Activated CD4-positive, alpha-beta memory T cell treated with anti-CD3 and anti-CD28 coated beads for 36 hours (primary cell): ENCODE data around the gene RAC3. TPM values are rescaled to one million over a fixed set of nuclear protein-coding genes. Genes with fewer than 3 reads are reported as not detected.

ENCODE experiments used
- CTCF ChIA-PET: fragments of 350-600 bp; sonication (Branson Sonifier 250); formaldehyde crosslinking; loops from one replicate; lab custom pipeline; 2021; ENCODE audit warnings: antibody characterized with exemption, inconsistent platforms; lab: Charles Lee
- POLR2A ChIA-PET: fragments of 350-600 bp; sonication (Branson Sonifier 250); formaldehyde crosslinking; loops from one replicate; lab custom pipeline; 2021; ENCODE audit warnings: antibody characterized with exemption; lab: Charles Lee
- DNase-seq: peaks from one replicate; pipeline ENCODE4 v3.0.0-alpha.2; 2020
- H3K27ac Mint-ChIP-seq: one replicate; pipeline ENCODE4 v1.8.0; 2021; ENCODE audit warnings: mixed read lengths
- H3K27me3 Mint-ChIP-seq: one replicate; pipeline ENCODE4 v1.8.0; 2021; ENCODE audit warnings: mixed read lengths
- H3K36me3 Mint-ChIP-seq: one replicate; pipeline ENCODE4 v1.8.0; 2021; ENCODE audit warnings: mixed read lengths
- H3K4me1 Mint-ChIP-seq: one replicate; pipeline ENCODE4 v1.8.0; 2021; ENCODE audit warnings: low read depth, mixed read lengths
- H3K4me3 Mint-ChIP-seq: one replicate; pipeline ENCODE4 v1.8.0; 2021; ENCODE audit warnings: mild to moderate bottlenecking, mixed read lengths
- H3K9me3 Mint-ChIP-seq: one replicate; pipeline ENCODE4 v1.8.0; 2021; ENCODE audit warnings: mixed read lengths
- intact Hi-C: fragments of 100-400 bp; cut with micrococcal nuclease; formaldehyde crosslinking; loops from one replicate; pipeline ENCODE4 v1.15.1; 2023
- total RNA-seq, 2 experiments: library from RNA; stranded (reverse); gene quantifications; one replicate each; pipeline ENCODE4 v1.2.3, GENCODE V29; 2021

The RAC3 gene
- total RNA-seq, 2 experiments from 2014 or later = 6.3 to 8.1 TPM

DNA sequence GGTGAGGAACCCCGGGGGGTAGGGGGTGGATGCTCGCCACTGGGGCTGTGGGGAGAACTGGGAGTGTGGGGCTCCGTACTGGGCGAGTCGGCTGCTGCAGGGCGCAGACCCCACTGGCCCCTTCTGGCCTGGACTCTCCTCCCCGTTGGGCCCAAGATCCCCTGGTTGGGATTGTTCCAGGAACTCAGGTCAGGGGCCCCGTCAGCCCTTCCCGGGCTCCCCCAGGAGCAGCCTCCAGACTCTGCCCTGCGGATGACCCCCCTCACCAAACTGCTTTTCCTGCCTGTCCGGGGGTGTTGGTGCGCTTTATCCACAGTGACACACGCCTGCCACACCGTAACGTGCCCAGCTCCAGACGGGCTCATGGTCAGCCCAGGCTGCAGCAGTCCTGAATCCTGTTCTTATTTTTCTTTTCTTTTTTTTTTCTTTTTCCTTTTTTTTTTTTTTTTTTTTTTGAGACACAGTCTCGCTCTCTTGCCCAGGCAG lies 29.9 kb upstream of the RAC3 start:
- POLR2A ChIA-PET = no interaction called here

DNA sequence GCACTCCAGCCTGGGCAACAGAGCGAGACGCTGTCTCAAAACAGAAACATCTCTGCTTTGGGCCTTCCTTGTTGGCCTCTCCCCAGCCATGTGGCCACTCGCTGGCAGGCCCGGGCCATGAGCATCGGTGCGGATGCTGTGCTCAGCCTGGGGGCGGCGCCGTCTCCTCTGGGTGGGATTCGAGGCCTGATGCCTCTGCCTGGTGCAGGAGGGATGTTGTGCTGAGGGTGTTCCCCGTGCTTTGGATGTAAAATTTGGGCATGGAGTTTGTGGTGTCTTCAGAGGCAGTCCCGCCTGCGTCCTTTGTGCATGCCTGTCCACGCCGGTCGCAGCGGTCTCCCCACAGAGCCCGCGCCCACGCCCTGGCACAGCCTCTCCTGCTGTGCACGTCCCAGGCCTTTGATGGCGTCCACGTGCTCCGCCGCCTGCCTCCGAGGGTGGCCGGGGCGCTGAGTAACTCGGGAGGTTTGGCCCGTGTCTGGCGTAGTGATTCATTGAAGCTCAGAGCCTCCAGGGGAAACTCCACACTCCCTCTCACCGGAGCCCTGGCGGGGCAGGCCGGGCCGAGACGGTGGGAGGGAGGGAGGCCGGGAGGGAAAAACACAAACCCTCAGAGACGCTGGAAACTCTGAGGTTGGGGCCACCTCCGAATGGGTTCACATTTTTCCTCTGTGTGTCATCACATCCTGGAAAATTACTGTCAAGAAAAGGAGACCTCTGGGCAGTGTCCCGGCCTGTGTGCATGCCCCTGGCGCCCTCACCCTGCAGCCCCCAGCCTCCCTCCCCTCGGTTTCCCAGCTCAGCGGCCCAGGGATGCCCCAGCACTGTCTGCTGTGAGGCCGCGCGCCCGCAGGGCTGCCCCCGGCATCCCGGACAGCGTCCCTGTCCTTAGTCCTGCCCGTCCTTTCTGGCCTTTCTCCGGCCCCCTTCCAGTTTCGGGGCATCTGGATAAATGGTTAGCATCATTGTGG lies 27.8 kb upstream of the RAC3 start:
- Mint-ChIP-seq H3K4me3 (no peak overlapping the region), H3K36me3 (no peaks in the 10 kb centered on the region), H3K4me1 (peaks cover 5% of the 10 kb centered on the region), H3K27ac (peak overlapping the region; percentile 23), H3K9me3 (no peaks in the 10 kb centered on the region), H3K27me3 (no peaks in the 10 kb centered on the region)
- CTCF ChIA-PET = interaction anchor here (1.3 to 3.4 kb wide), 2 partner anchors 16 to 44 kb away, joined by 3 to 17 read pairs; no protein-coding TSS in a partner anchor
- DNase-seq = peak; percentile 76
- POLR2A ChIA-PET = interaction anchor here (0.8 kb wide), 1 partner anchor 17 kb away, joined by 3 read pairs; no protein-coding TSS in a partner anchor
- intact Hi-C loops = no loop called here

More for the DNA sequence above, 29.9 kb upstream of the RAC3 start:
- no peaks in the 10 kb centered on the region for H3K9me3 Mint-ChIP-seq
- no peak for DNase-seq
- CTCF ChIA-PET = interaction anchor here (3.4 kb wide), 1 partner anchor 42 kb away, joined by 17 read pairs; no protein-coding TSS in a partner anchor
- no peak overlapping the region for H3K4me3 Mint-ChIP-seq
- intact Hi-C loops = no loop called here
- H3K4me1 Mint-ChIP-seq = peaks cover 5% of the 10 kb centered on the region
- no peak overlapping the region for H3K27ac Mint-ChIP-seq
- H3K27me3 Mint-ChIP-seq = no peaks in the 10 kb centered on the region
- H3K36me3 Mint-ChIP-seq = no peaks in the 10 kb centered on the region

DNA sequence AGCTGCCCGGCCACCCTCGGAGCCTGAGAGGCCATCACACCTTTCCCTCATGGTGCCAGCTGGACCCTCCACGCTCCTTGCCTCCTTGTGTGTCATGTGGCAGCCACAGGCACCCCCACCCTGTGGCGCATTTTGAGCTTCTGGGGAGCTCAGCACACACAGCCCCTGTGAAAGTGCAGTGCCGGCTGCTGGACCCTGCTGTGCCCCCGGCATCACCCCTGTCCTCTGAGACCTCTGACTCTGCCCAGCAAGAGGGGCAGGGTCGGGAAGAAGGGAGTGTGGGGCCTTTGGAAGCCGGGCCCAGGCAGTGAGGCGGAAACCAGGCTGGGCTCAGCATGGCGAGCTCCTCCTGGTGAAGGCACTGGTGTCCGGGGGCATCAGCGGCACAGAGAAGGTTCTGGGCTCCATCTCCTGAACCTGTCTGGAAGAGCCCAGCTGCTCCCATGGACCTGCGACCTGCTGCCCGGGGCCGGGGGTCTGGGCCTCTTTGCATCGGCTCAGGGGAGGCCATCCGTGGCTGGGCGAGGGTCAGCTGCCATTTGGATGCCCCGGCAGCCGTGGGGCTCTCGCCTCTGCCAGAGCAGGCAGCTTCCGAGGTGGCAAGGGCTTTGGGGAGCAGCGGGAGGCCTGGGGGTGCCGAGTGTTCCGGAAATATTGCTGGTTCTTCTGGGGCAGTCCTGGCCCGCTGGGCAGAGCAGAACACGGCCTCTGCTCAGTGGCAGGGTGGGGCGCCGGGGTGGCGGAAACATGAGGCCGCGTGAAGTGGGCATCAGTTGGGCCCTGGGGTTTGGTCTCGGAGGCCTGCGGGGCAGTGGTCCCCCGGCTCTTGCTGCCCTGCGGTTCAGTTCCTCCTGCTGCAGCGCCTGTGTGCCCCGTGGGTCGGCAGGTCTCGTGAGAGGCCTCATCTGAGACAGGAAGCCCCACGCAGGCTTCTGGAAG lies 26.7 kb upstream of the RAC3 start:
- H3K9me3 Mint-ChIP-seq = no peaks in the 10 kb centered on the region
- intact Hi-C loops = no loop called here
- no peaks in the 10 kb centered on the region for H3K27me3 Mint-ChIP-seq
- CTCF ChIA-PET = interaction anchor here (1.3 to 3.4 kb wide), 2 partner anchors 15 to 45 kb away, joined by 3 to 17 read pairs; no protein-coding TSS in a partner anchor
- H3K27ac Mint-ChIP-seq = no peak overlapping the region
- no peak overlapping the region for H3K4me3 Mint-ChIP-seq
- no peaks in the 10 kb centered on the region for H3K36me3 Mint-ChIP-seq
- POLR2A ChIA-PET = interaction anchor here (0.8 kb wide), 1 partner anchor 16 kb away, joined by 3 read pairs; no protein-coding TSS in a partner anchor
- H3K4me1 Mint-ChIP-seq = peaks cover 5% of the 10 kb centered on the region
- DNase-seq = no peak

DNA sequence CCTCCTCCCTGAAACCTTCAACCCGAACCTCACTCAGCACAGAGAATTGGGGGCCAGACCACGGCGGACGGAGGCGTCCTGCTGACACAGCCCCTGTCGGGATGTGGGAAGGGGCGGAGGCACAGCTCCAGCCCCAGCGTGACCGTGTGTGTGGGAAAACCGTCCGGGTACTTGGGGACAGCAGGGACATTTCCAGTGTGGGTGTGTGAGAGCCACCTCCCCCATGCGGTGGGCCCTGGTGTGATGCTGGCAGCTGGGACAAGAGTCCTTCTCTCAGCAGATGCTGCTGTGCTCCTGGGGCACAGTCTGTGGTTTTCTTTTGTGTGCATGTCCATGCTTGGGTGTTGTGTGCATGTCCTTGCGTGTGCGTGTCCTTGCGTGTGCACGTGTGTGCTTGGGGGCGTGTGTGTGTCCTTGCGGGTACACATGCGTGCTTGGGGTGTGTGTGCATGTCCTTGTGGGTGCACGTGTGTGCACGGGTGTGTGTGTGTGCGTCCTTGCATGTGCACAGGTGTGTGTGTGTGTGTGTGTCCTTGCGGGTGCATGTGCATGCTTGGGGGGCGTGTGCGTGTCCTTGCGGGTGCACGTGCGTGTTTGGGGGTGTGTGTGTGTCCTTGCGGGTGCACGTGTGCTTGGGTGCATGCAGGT lies 25.7 kb upstream of the RAC3 start:
- no peaks in the 10 kb centered on the region for H3K9me3 Mint-ChIP-seq
- no peak for DNase-seq
- H3K27ac Mint-ChIP-seq = no peak overlapping the region
- intact Hi-C loops = no loop called here
- ChIA-PET CTCF (no interaction called here), POLR2A (interaction anchor here (0.6 kb wide), 1 partner anchor 122 kb away, joined by 4 read pairs; no protein-coding TSS in a partner anchor)
- H3K36me3 Mint-ChIP-seq = no peaks in the 10 kb centered on the region
- peaks cover 5% of the 10 kb centered on the region for H3K4me1 Mint-ChIP-seq
- no peak overlapping the region for H3K4me3 Mint-ChIP-seq
- H3K27me3 Mint-ChIP-seq = no peaks in the 10 kb centered on the region

DNA sequence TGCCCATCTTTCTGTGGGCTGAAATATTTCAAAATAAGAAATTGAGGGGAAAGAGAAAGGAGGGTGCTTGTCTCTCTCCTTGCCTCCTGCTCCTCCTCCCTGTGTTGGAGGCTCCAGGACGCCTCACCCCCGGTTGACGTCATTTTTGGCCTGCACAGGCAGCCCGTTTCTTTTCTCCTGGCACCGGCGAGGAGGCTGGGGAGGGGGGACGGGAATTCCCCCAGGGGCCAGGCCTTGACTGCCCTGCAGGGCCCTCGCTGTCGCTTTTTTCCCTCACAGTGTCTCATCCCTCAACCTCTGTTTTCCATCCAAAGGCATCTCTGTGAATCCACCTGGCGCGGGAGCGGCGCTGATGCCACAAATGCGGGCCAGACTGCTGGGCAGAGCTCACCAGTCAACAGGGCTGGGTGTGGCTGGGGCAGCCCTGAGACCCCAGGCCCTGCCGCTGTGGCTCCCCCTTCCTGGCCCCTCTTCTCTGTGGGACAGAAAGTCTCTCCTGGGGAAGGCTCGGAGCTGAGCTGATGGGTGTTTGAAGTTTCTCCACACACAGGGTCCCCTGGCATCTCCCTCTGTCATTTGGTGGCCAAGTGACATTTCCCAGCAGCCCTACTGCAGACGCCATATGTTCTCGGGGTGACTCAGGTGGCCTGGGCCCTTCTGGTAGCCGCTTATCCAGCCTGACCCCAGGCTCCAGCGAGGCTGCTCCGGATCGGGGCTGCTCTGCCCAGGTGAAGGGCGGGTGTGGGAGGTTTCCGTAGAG lies 24.8 kb upstream of the RAC3 start:
- POLR2A ChIA-PET = no interaction called here
- Mint-ChIP-seq H3K27ac (no peak overlapping the region), H3K4me3 (no peak overlapping the region), H3K4me1 (peaks cover 5% of the 10 kb centered on the region), H3K27me3 (no peaks in the 10 kb centered on the region), H3K36me3 (no peaks in the 10 kb centered on the region), H3K9me3 (no peaks in the 10 kb centered on the region)
- CTCF ChIA-PET = no interaction called here
- DNase-seq = no peak
- intact Hi-C loops = no loop called here

DNA sequence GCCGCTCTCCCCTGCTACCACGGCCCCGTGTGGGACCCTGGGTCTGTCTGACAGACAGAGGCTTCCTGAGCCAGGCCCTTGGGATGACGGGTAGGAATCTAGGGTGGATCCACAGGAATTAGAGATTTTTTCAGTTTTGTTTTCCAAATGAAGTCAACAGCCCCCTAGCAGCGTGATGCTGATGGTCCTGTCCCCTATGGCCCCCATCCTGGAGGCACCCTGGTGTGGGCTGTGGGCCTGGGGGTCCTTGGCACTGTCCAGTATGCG lies 24.3 kb upstream of the RAC3 start:
- CTCF ChIA-PET = no interaction called here
- POLR2A ChIA-PET = no interaction called here

DNA sequence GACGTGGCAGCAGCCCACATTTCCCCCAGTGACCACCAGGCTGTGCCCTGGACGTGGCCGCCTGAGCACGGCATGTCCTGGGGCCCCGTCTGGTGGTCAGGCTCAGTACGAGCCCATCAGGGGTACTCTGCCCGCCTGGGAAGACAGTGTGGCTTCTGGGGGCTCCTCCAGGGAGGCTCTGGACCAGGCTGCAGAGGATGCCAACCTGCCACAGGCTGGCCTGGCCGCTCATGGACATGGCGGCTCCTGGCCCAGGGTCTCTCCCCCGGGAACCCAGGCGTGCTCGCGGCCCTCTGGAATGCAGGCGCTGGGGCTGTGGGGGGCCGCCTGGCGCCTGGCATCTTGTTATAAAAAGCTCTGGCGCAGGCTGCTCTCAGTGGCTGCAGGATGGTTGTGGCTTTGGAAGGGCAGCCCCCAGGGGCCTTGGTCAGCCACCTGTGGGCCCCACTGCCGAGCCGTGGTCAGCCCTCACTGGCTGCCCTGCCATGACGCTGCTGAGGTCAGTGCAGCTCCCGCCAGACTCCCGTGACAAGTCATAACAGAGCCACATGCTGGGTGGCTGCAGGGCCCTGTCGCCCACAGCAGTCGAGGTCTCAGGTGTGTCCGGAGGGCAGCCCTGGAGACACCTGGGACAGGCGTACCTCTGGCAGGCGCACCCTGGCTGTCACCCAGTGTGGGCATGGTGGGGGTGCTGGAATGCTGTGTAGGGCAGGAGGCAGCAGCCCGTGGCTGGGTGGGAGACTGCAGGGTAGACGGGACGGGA lies 23.8 kb upstream of the RAC3 start:
- ChIA-PET CTCF (interaction anchor here (1.2 kb wide), 1 partner anchor 13 kb away, joined by 3 read pairs; no protein-coding TSS in a partner anchor), POLR2A (no interaction called here)
- intact Hi-C loops = no loop called here
- Mint-ChIP-seq H3K27me3 (no peaks in the 10 kb centered on the region), H3K4me1 (peaks cover 5% of the 10 kb centered on the region), H3K27ac (no peak overlapping the region), H3K4me3 (no peak overlapping the region), H3K36me3 (no peaks in the 10 kb centered on the region), H3K9me3 (no peaks in the 10 kb centered on the region)
- no peak for DNase-seq

More for the DNA sequence above, 24.3 kb upstream of the RAC3 start:
- Mint-ChIP-seq H3K4me3 (no peak overlapping the region), H3K27me3 (no peaks in the 10 kb centered on the region), H3K27ac (no peak overlapping the region), H3K36me3 (no peaks in the 10 kb centered on the region), H3K9me3 (no peaks in the 10 kb centered on the region), H3K4me1 (peaks cover 5% of the 10 kb centered on the region)
- no peak for DNase-seq
- intact Hi-C loops = no loop called here

DNA sequence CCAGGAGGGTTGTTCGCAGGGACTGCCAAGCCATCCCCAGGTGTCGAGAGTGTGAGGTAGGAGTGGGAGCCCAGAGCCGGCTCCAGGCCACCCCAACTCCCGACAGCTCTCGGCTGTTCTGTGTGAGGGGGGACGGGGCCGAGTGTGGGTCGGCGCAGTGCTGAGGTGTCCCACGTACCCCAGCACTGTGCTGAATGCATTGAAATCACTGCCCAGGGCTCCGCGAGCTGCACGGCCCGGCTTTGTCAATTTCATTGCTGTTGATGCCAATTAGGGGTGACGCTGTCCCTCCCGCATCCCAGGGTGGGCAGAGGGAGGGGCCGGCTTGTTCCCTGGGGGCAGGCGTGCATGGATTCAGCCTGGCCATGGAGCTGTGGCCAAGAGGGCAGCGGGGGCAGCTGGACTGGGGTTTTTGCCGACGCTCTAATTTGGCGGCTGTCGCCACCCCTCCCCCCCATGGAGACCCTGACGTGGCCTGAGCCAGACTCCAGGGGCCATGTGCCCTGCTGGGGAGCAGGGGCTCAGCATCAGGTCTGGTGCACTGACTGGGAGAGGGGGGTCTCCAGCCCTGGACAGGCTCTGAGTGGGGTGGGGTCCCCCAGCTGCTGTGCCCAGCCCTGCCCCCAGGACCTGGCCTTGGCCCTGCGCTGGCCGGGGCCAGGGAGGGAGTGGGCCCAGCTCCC lies 23.1 kb upstream of the RAC3 start:
- ChIA-PET CTCF (interaction anchor here (0.7 to 1.2 kb wide), 2 partner anchors 12 to 49 kb away, joined by 3 read pairs; no protein-coding TSS in a partner anchor), POLR2A (no interaction called here)
- no peak for DNase-seq
- Mint-ChIP-seq H3K4me3 (no peak overlapping the region), H3K27ac (no peak overlapping the region), H3K4me1 (peaks cover 2% of the 10 kb centered on the region), H3K36me3 (no peaks in the 10 kb centered on the region), H3K27me3 (no peaks in the 10 kb centered on the region), H3K9me3 (no peaks in the 10 kb centered on the region)
- intact Hi-C loops = no loop called here

DNA sequence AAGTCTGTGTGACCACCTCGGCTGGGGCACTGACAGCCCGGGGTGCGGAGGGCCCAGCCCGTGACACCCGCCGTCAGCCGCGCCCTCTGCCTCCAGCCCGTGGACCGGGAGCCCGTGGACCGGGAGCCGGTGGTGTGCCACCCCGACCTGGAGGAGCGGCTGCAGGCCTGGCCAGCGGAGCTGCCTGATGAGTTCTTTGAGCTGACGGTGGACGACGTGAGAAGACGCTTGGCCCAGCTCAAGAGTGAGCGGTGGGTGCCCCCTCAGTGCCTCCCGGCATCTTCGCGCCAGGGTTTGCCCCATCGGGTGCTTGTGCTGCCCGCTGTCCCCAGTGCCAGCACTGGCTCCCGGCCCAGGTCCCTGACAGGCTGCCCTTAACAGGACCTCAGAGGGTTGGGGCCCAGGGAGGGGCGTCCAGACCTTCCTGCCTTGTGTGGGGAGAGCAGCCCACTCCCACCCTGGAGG lies 22.5 kb upstream of the RAC3 start:
- ChIA-PET CTCF (interaction anchor here (0.7 to 1.2 kb wide), 4 partner anchors 12 to 97 kb away, joined by 3 to 4 read pairs (median 3); no protein-coding TSS in a partner anchor), POLR2A (no interaction called here)
- Mint-ChIP-seq H3K36me3 (no peaks in the 10 kb centered on the region), H3K4me1 (no peaks in the 10 kb centered on the region), H3K27me3 (no peaks in the 10 kb centered on the region), H3K4me3 (no peak overlapping the region), H3K9me3 (no peaks in the 10 kb centered on the region), H3K27ac (no peak overlapping the region)
- intact Hi-C loops = no loop called here
- DNase-seq = no peak

DNA sequence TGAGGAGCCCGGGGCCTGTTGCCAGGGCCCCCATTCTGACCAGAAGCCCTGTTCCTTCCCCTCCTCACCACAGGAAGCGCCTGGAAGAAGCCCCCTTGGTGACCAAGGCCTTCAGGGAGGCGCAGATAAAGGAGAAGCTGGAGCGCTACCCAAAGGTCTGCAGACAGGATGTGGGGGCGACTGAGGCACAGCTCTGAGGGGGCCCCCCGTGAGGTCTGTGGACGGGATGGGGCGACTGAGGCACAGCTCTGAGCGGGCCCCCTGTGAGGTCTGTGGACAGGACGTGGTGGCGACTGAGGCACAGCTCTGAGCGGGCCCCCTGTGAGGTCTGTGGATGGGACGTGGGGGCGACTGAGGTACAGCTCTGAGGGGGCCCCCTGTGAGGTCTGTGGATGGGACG lies 22.1 kb upstream of the RAC3 start:
- Mint-ChIP-seq H3K27me3 (no peaks in the 10 kb centered on the region), H3K4me1 (no peaks in the 10 kb centered on the region), H3K27ac (no peak overlapping the region), H3K36me3 (no peaks in the 10 kb centered on the region), H3K4me3 (no peak overlapping the region), H3K9me3 (no peaks in the 10 kb centered on the region)
- no peak for DNase-seq
- ChIA-PET POLR2A (no interaction called here), CTCF (interaction anchor here (0.9 to 1.2 kb wide), 3 partner anchors 12 to 97 kb away, joined by 3 to 4 read pairs (median 3); no protein-coding TSS in a partner anchor)
- intact Hi-C loops = no loop called here
